HCT116 (cell line): Measurements from ENCODE around the gene ZBTB21. TPM values are rescaled to one million over a fixed set of nuclear protein-coding genes. Genes with fewer than 3 reads are reported as not detected.
"Not testable (repeated sequence)": the region's sequence is repeated elsewhere in the genome, so short reads cannot be mapped to it uniquely, and the experiment has no call there.

Source experiments
- ATAC-seq: fragments of 200-7000 bp; cut with Tn5 transposase; 2 replicates; pipeline ENCODE4 v1.9.1; 2020; ENCODE audit warnings: mild to moderate bottlenecking, moderate library complexity
- BruUV-seq: library from RNA; stranded (reverse); fragments of 400-500 nt; replicated peaks from 2 replicates; lab custom pipeline; 2021; lab: Mats Ljungman, UMichigan
- CTCF ChIA-PET: fragments of 300-600 bp; sonication (Branson Sonifier 250); formaldehyde crosslinking; loops from one replicate; lab custom pipeline; 2021; ENCODE audit warnings: antibody characterized with exemption; lab: Charles Lee
- POLR2A ChIA-PET: fragments of 300-600, 350-600 bp; sonication (Branson Sonifier 250); formaldehyde crosslinking; loops from one replicate; lab custom pipeline; 2021; ENCODE audit warnings: antibody characterized with exemption; lab: Charles Lee
- RAD21 ChIA-PET, 2 experiments: fragments of 300-600 bp; sonication (Branson Sonifier 250); formaldehyde crosslinking; loops; one replicate each; lab custom pipeline; 2023; ENCODE audit warnings: low total read pairs in 2 of 2; ENCODE audit not compliant: uncharacterized antibody in 2 of 2, unreplicated experiment in 2 of 2, low non-redundant PET in 1 of 2; lab: Charles Lee
- DNase-seq: peaks from one replicate; pipeline ENCODE4 v3.0.0-alpha.2; 2010; ENCODE audit warnings: low read depth, low spot score
- H2AFZ ChIP-seq: fragments of 200-600 bp; shearing (Covaris generic), sonication (generic); 2 replicates; pipeline ENCODE4 v1.6.1; 2017; ENCODE audit warnings: low read depth, mixed run types, mixed read lengths, antibody characterized with exemption, low read length; ENCODE audit not compliant: poor library complexity, severe bottlenecking
- H3K27ac ChIP-seq: 2 replicates; pipeline ENCODE4 v1.5.1; 2012; ENCODE audit warnings: low read depth, low read length
- H3K27me3 ChIP-seq: fragments of 200-600 bp; sonication (generic); 2 replicates; pipeline ENCODE4 v1.6.1; 2016; ENCODE audit warnings: mixed run types, low read length, mixed read lengths; ENCODE audit not compliant: insufficient read depth
- H3K36me3 ChIP-seq, 2 experiments: fragments of 200-500 bp in 1 of 2; fragments of 200-600 bp in 1 of 2; sonication (Bioruptor generic) in 1 of 2; sonication (generic) in 1 of 2; 2 replicates each; pipeline versions ENCODE4 v1.5.1 to v1.6.1; 2014 to 2016; ENCODE audit warnings: low read length in 2 of 2, inconsistent platforms in 1 of 2, mixed read lengths in 1 of 2, mixed run types in 1 of 2; ENCODE audit not compliant: insufficient read depth in 2 of 2, control insufficient read depth in 1 of 2
- H3K4me1 ChIP-seq, 2 experiments: fragments of 200-600 bp in 1 of 2; sonication (generic) in 1 of 2; 2 replicates each; pipeline versions ENCODE4 v1.5.1 to v1.6.1; 2012 to 2017; ENCODE audit warnings: low read length in 2 of 2, inconsistent platforms in 1 of 2, mild to moderate bottlenecking in 1 of 2, mixed read lengths in 1 of 2, mixed run types in 1 of 2, moderate library complexity in 1 of 2; ENCODE audit not compliant: insufficient read depth in 2 of 2, control insufficient read depth in 1 of 2
- H3K4me2 ChIP-seq: fragments of 200-600 bp; sonication (generic); 2 replicates; pipeline ENCODE4 v1.6.1; 2017; ENCODE audit warnings: mixed run types, low read length, mixed read lengths
- H3K4me3 ChIP-seq, 2 experiments: fragments of 200-600 bp in 1 of 2; sonication (generic) in 1 of 2; replicated peaks in 1 of 2; 2 replicates each; pipeline ENCODE4 v1.5.1; 2011 to 2016; ENCODE audit warnings: low read length in 2 of 2, control low read depth in 1 of 2, low read depth in 1 of 2, mild to moderate bottlenecking in 1 of 2, mixed read lengths in 1 of 2, mixed run types in 1 of 2
- H3K79me2 ChIP-seq: fragments of 200-600 bp; sonication (generic); 2 replicates; pipeline ENCODE4 v1.6.1; 2017; ENCODE audit warnings: mild to moderate bottlenecking, mixed run types, low read length, moderate library complexity, mixed read lengths; ENCODE audit not compliant: insufficient read depth
- H3K9ac ChIP-seq: fragments of 200-600 bp; sonication (generic); 2 replicates; pipeline ENCODE4 v1.6.1; 2016; ENCODE audit warnings: low read length, mixed read lengths
- H3K9me2 ChIP-seq: fragments of 200-600 bp; sonication (generic), shearing (Covaris generic); 2 replicates; pipeline ENCODE4 v1.6.1; 2017; ENCODE audit warnings: mixed run types, mild to moderate bottlenecking, moderate library complexity; ENCODE audit not compliant: insufficient read depth
- H3K9me3 ChIP-seq, 2 experiments: fragments of 200-500 bp in 1 of 2; fragments of 200-600 bp in 1 of 2; sonication (Bioruptor generic) in 1 of 2; sonication (generic) in 1 of 2; 2 replicates each; pipeline ENCODE4 v1.6.1; 2014 to 2017; ENCODE audit warnings: low read length in 2 of 2, mixed read lengths in 2 of 2, inconsistent platforms in 1 of 2, low read depth in 1 of 2, mild to moderate bottlenecking in 1 of 2, mixed run types in 1 of 2, moderate library complexity in 1 of 2; ENCODE audit not compliant: control insufficient read depth in 1 of 2, insufficient read depth in 1 of 2
- H4K20me1 ChIP-seq: fragments of 200-600 bp; sonication (generic), shearing (Covaris generic); 2 replicates; pipeline ENCODE4 v1.6.1; 2017; ENCODE audit warnings: mixed run types, mild to moderate bottlenecking, moderate library complexity; ENCODE audit not compliant: insufficient read depth
- CBX3 ChIP-seq: IDR thresholded peaks from 2 replicates; pipeline ENCODE4 v1.6.1; 2012; ENCODE audit warnings: low read depth
- intact Hi-C: fragments of 100-400 bp; cut with micrococcal nuclease; formaldehyde crosslinking; loops from 2 replicates; pipeline ENCODE4 v1.10.0; 2022
- total RNA-seq: library from RNA; stranded (reverse); gene quantifications from one replicate; pipeline ENCODE4 v1.2.1, GENCODE V29; 2021; ENCODE audit not compliant: unreplicated experiment

The ZBTB21 gene
- total RNA-seq, 1 experiment from 2014 or later: 28.7 TPM

DNA sequence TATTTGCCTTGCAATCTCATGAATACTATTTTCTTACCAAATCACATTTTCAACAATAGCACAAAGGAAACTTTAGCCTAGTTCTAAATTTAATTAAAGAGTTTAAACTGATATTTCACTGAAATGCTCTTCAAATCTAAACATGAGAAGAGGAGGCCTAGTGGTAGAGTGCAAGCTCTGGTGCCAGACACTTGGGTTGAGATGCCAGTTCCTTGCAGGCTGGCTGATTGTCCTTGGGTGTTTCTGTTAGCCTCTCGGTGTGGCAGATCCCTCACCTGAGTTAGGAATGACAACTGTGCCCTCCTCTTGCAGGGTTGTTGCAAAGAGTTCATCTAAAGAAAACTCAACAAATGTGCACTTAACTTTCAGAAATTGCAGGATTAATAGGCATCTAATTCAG, 12.5 kb downstream of the ZBTB21 start:
- POLR2A ChIA-PET: no interaction called here
- intact Hi-C loops: no loop called here
- RAD21 ChIA-PET: no interaction called here
- no peak overlapping the region for H3K4me3 ChIP-seq
- H3K9ac ChIP-seq: no peak overlapping the region
- ATAC-seq (no peak), DNase-seq (no peak)
- H3K36me3 ChIP-seq: peaks cover 18 to 47% of the 10 kb centered on the region in 2 experiments; a peak in 3 of 4 replicates
- no TSS peak for BruUV-seq
- H2AFZ ChIP-seq: no peak overlapping the region
- CTCF ChIA-PET: no interaction called here
- no peaks in the 10 kb centered on the region; a peak in 1 of 4 replicates for H3K9me3 ChIP-seq
- H3K27me3 ChIP-seq: no peaks in the 10 kb centered on the region
- H3K4me1 ChIP-seq: no peaks in the 10 kb centered on the region
- H3K79me2 ChIP-seq: peaks cover 57% of the 10 kb centered on the region
- no peaks in the 10 kb centered on the region for H3K9me2 ChIP-seq
- no peak overlapping the region for H3K27ac ChIP-seq
- TF ChIP-seq CBX3: no peak
- TF ChIP-seq, all 23 proteins: peak for 0
- Histone ChIP-seq H3K4me2 (no peak overlapping the region), H4K20me1 (no peaks in the 10 kb centered on the region)

DNA sequence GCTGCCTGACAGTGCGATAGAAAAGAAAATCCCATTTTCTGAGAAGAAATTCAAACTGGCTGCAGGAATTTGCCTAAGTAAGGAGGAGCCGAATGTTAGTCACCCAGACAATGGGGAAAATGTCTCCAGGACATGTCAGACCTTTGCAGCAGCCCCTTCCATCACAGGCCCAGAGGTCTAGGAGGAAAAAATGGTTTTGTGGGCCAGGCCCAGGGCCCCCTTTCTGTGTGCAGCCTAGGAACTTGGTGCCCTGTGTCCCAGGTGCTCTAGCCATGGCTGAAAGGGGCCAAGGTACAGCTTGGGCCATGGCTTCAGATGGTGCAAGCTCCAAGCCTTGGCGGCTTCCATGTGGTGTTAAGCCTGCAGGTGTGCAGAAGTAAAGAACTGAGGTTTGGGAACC, 14.6 kb downstream of the ZBTB21 start:
- POLR2A ChIA-PET: no interaction called here

DNA sequence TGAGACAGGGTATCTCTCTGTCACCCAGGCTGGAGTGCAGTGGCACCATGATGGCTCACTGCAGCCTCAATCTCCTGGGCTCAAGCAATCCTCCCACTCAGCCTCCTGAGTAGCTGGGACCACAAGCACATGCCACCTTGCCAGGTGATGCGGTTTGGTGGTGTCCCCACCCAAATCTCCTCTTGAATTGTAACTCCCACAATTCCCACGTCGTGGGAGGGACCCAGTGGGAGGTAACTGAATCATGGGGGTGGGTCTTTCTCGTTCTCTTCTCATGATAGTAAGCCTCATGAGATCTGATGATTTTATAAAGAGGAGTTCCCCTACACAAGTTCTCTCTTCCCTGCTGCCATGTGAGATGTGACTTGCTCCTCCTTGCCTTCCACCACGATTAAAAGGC, 15.5 kb downstream of the ZBTB21 start:
- intact Hi-C loops, RAD21 ChIA-PET, H3K9ac ChIP-seq, DNase-seq, H3K4me2 ChIP-seq, H3K4me3 ChIP-seq, H3K27ac ChIP-seq, H3K9me3 ChIP-seq, H3K27me3 ChIP-seq, H4K20me1 ChIP-seq, H2AFZ ChIP-seq, H3K4me1 ChIP-seq, BruUV-seq, CTCF ChIA-PET, ATAC-seq, POLR2A ChIA-PET, H3K9me2 ChIP-seq: not testable (repeated sequence)
- Histone ChIP-seq H3K79me2 (peaks cover 29% of the 10 kb centered on the region), H3K36me3 (peaks cover 23 to 40% of the 10 kb centered on the region in 2 experiments; a peak in 3 of 4 replicates)

More for the DNA sequence above, 14.6 kb downstream of the ZBTB21 start:
- no peaks in the 10 kb centered on the region; a peak in 1 of 4 replicates for H3K9me3 ChIP-seq
- ChIA-PET RAD21 (no interaction called here), CTCF (no interaction called here)
- H3K4me1 ChIP-seq: no peaks in the 10 kb centered on the region
- no peak overlapping the region for H3K4me3 ChIP-seq
- H4K20me1 ChIP-seq: no peaks in the 10 kb centered on the region
- no peak overlapping the region for H3K27ac ChIP-seq
- peaks cover 23 to 44% of the 10 kb centered on the region in 2 experiments; a peak in 3 of 4 replicates for H3K36me3 ChIP-seq
- H3K27me3 ChIP-seq: no peaks in the 10 kb centered on the region
- intact Hi-C loops: no loop called here
- no peak for ATAC-seq
- H3K4me2 ChIP-seq: no peak overlapping the region
- H3K9ac ChIP-seq: no peak overlapping the region
- DNase-seq: no peak
- no peak overlapping the region for H2AFZ ChIP-seq
- H3K79me2 ChIP-seq: peaks cover 39% of the 10 kb centered on the region
- no peaks in the 10 kb centered on the region for H3K9me2 ChIP-seq
- BruUV-seq: no TSS peak
- no peak for TF ChIP-seq CBX3
